ENCODE data around the gene BAIAP2L2.
"Not testable (repeated sequence)": the region's sequence is repeated elsewhere in the genome, so short reads cannot be mapped to it uniquely, and the experiment has no call there.

The BAIAP2L2 gene

DNA sequence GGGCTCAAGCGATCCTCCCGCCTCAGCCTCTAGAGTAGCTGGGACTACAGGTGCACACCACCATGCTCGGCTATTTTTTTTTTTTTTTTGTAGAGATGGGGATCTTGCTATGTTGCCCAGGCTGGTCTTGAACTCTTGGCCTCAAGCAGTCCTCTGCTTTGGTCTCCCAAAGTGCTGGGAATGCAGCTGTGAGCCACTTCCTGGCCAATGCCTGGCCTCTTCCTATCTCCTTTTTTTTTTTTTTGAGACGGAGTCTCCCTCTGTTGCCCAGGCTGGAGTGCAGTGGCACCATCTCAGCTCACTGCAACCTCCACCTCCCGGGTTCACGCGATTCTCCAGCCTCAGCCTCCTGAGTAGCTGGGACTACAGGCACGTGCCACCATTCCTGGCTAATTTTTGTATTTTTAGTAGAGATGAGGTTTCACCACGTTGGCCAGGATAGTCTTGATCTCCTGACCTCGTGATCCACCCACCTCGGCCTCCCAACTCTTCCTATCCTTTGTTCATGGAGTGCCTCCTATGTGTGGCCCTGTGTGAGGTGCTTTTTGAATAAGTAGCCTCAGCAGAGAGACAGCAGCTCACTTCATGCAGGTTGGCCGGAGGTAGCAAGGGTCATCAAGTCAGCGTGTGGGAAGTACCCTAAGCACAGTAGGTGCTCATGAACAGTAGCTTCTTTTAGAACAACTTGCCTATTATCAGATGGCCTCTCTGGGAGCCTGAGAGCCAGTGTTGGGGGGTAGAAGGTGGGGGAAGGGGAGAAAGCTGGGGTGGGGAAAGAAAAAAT lies 72.9 kb downstream of the BAIAP2L2 start:
- DNase-seq: not testable (repeated sequence)

DNA sequence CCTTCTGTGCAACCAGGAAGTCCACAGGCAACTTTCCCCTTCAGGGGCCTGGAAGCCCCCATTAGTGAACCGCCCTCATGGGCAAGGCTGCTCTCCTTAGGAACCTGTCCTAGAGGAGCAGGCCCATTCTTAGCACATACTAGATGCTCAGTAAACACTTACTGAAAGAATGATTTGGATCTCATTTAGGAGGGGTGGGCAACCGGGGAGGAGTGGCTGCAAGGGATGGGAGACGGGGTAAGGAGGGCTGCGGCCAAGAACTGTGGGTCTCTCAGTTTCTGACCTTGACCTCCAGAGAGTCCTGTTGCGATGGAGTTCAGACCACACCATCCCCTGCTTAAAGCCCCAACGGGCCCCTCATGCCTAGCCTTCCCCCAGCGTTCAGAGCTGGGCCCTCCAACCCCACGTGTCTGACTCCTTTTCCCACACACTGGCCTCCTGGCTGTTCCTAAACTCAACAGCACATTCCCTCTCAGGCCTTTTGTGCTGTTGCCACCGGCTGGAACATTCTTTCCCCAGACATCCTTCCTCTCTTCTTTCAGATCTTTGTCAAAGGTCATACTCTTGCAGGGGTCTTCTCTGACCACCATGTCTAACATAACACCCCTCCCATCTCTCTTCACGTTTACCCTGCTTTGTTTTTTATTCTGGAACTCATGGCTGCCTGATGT lies 74.0 kb downstream of the BAIAP2L2 start:
- DNase-seq: no peak

DNA sequence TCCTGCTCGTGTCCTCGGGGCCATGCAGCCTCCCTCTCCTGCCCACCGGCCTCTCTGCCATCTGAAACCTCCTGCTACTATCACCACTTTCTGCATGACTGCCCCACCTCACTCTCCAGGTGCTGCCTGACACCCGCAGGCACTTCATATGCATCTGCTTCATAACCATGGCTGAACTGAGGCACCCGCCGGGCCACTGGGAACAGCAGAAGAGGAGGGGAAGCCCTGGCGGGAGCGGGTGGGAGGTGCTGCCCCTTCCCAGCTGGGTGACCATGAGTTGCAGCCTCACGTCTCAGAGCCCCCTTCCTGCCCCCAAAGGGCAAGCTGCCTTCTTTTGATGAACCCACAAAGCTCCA lies 75.0 kb downstream of the BAIAP2L2 start:
- DNase-seq: no peak

All from hematopoietic multipotent progenitor cell treated with erythropoietin and hydrocortisone succinate and interleukin-3 and kit ligand, for 4 days (in vitro differentiated cells).